GM18508 (cell line): ENCODE measurements around the gene CEP128.

Experiments
- ATAC-seq: cut with Tn5 transposase; IDR thresholded peaks from one replicate; pipeline ENCODE4 v1.9.1; 2021; ENCODE audit warnings: moderate number of reproducible peaks; ENCODE audit not compliant: insufficient read depth, unreplicated experiment

CEP128 gene

GRCh38 chr14:80941241-80942185, at the start of gene CEP128:
TSS of gene CEP128 (minus strand) at chr14:80941738.
- ATAC-seq, result peak; percentile 90

- peak; percentile 78 for ATAC-seq
Observed at GRCh38 chr14:80988735-80989429, 47.3 kb upstream of the CEP128 start.

- no peak for ATAC-seq
Observed at GRCh38 chr14:80988192-80988591, 46.7 kb upstream of the CEP128 start.

- ATAC-seq, result peak; percentile 38
Observed at GRCh38 chr14:80987235-80988032, 45.9 kb upstream of the CEP128 start.

GRCh38 chr14:80982711-80983110, 41.2 kb upstream of the CEP128 start:
- no peak for ATAC-seq

GRCh38 chr14:80981673-80982072, 40.1 kb upstream of the CEP128 start:
- no peak for ATAC-seq

GRCh38 chr14:80981156-80981555, 39.6 kb upstream of the CEP128 start:
- no peak for ATAC-seq

- no peak for ATAC-seq
Observed at GRCh38 chr14:80979951-80980350, 38.4 kb upstream of the CEP128 start.

GRCh38 chr14:80978403-80978802, 36.9 kb upstream of the CEP128 start:
- ATAC-seq, result no peak

- no peak for ATAC-seq
Observed at GRCh38 chr14:80977221-80977620, 35.7 kb upstream of the CEP128 start.

GRCh38 chr14:80974679-80975078, 33.1 kb upstream of the CEP128 start:
- ATAC-seq, result no peak

- ATAC-seq, result no peak
Observed at GRCh38 chr14:80973931-80974641, 32.5 kb upstream of the CEP128 start.

GRCh38 chr14:80965037-80965436, 23.5 kb upstream of the CEP128 start:
- no peak for ATAC-seq

GRCh38 chr14:80959496-80959895, 18.0 kb upstream of the CEP128 start:
- peak; percentile 99 for ATAC-seq

GRCh38 chr14:80958939-80959338, 17.4 kb upstream of the CEP128 start:
- ATAC-seq, result no peak

- ATAC-seq, result no peak
Observed at GRCh38 chr14:80958226-80958625, 16.7 kb upstream of the CEP128 start.

GRCh38 chr14:80957613-80958012, 16.1 kb upstream of the CEP128 start:
- no peak for ATAC-seq

- ATAC-seq, result no peak
Observed at GRCh38 chr14:80956922-80957321, 15.4 kb upstream of the CEP128 start.

GRCh38 chr14:80956102-80956501, 14.6 kb upstream of the CEP128 start:
- ATAC-seq, result no peak

- no peak for ATAC-seq
Observed at GRCh38 chr14:80955416-80955941, 13.9 kb upstream of the CEP128 start, which contains the start of gene TSHR. TSS of gene TSHR (plus strand) at chr14:80955621. CDS start at chr14:80955681, 60 bp downstream.
